SK-N-SH (cell line): Measurements from ENCODE around the gene CD69. TPM values are rescaled to one million over a fixed set of nuclear protein-coding genes. Genes with fewer than 3 reads are reported as not detected.
"Not testable (repeated sequence)": the region's sequence is repeated elsewhere in the genome, so short reads cannot be mapped to it uniquely, and the experiment has no call there.

Experiments used
- CTCF ChIA-PET: fragments of 300-600, 350-600 bp; formaldehyde crosslinking; extraction: SDS; loops from one replicate; lab custom pipeline; 2021; lab: Yijun Ruan, JAX
- POLR2A ChIA-PET: fragments of 350-600 bp; sonication (Branson Sonifier 250); formaldehyde crosslinking; extraction: SDS; loops from one replicate; lab custom pipeline; 2020; ENCODE audit warnings: antibody characterized with exemption, inconsistent platforms; lab: Yijun Ruan, JAX
- DNase-seq: peaks from one replicate; pipeline ENCODE4 v3.0.0; 2012
- H2AFZ ChIP-seq: fragments of 200-600 bp; sonication (generic); 2 replicates; pipeline ENCODE4 v1.8.1; 2016; ENCODE audit warnings: antibody characterized with exemption, mild to moderate bottlenecking, low read depth
- H3F3A ChIP-seq: fragments of 200-600 bp; sonication (generic); replicated peaks from 2 replicates; pipeline ENCODE3; 2016; ENCODE audit warnings: antibody characterized with exemption, mild to moderate bottlenecking; ENCODE audit not compliant: insufficient read depth
- H3K27ac ChIP-seq, 2 experiments: fragments of 200-500 bp in 1 of 2; fragments of 200-600 bp in 1 of 2; sonication (Bioruptor generic) in 1 of 2; sonication (generic), shearing (Covaris generic) in 1 of 2; 2 replicates each; pipeline versions ENCODE4 v1.5.1 to v1.6.1; 2014 to 2016; ENCODE audit warnings: low read depth in 2 of 2, inconsistent platforms in 1 of 2, low read length in 1 of 2, mild to moderate bottlenecking in 1 of 2, mixed read lengths in 1 of 2
- H3K27me3 ChIP-seq: fragments of 200-600 bp; sonication (generic), shearing (Covaris generic); 2 replicates; pipeline ENCODE4 v1.6.1; 2016; ENCODE audit warnings: mixed run types; ENCODE audit not compliant: insufficient read depth
- H3K36me3 ChIP-seq, 2 experiments: fragments of 200-500 bp in 1 of 2; fragments of 200-600 bp in 1 of 2; sonication (Bioruptor generic) in 1 of 2; sonication (generic) in 1 of 2; replicated peaks in 1 of 2; 2 replicates each; pipeline versions ENCODE3 to v1.5.1; 2014 to 2016; ENCODE audit warnings: low read length in 1 of 2, mild to moderate bottlenecking in 1 of 2; ENCODE audit not compliant: insufficient read depth in 2 of 2, control insufficient read depth in 1 of 2
- H3K4me1 ChIP-seq, 2 experiments: fragments of 200-500 bp in 1 of 2; fragments of 200-600 bp in 1 of 2; sonication (Bioruptor generic) in 1 of 2; sonication (generic), shearing (Covaris generic) in 1 of 2; 2 replicates each; pipeline versions ENCODE4 v1.5.1 to v1.6.1; 2014 to 2016; ENCODE audit warnings: low read depth in 1 of 2, low read length in 1 of 2, mixed run types in 1 of 2; ENCODE audit not compliant: insufficient read depth in 2 of 2, control insufficient read depth in 1 of 2
- H3K4me2 ChIP-seq: fragments of 200-600 bp; sonication (generic), shearing (Covaris generic); 2 replicates; pipeline ENCODE4 v1.6.1; 2017; ENCODE audit warnings: mixed run types
- H3K4me3 ChIP-seq, 2 experiments: fragments of 200-500 bp in 1 of 2; fragments of 200-600 bp in 1 of 2; sonication (Bioruptor generic) in 1 of 2; sonication (generic), shearing (Covaris generic) in 1 of 2; 2 replicates each; pipeline versions ENCODE4 v1.5.1 to v1.8.1; 2014 to 2016; ENCODE audit warnings: low read depth in 2 of 2, inconsistent platforms in 1 of 2, low read length in 1 of 2, mild to moderate bottlenecking in 1 of 2, mixed read lengths in 1 of 2, moderate library complexity in 1 of 2
- H3K79me2 ChIP-seq: fragments of 200-600 bp; sonication (generic); 2 replicates; pipeline ENCODE4 v1.8.1; 2017; ENCODE audit warnings: mild to moderate bottlenecking; ENCODE audit not compliant: insufficient read depth
- H3K9ac ChIP-seq: fragments of 200-600 bp; sonication (generic); 2 replicates; pipeline ENCODE4 v1.6.1; 2017; ENCODE audit warnings: mixed run types
- H3K9me2 ChIP-seq: fragments of 200-600 bp; sonication (generic); 2 replicates; pipeline ENCODE4 v1.6.1; 2017; ENCODE audit warnings: mixed run types
- H3K9me3 ChIP-seq: fragments of 200-600 bp; sonication (generic); 2 replicates; pipeline ENCODE4 v1.6.1; 2017; ENCODE audit warnings: mixed run types, mild to moderate bottlenecking, moderate library complexity
- H4K20me1 ChIP-seq: fragments of 200-600 bp; sonication (generic); 2 replicates; pipeline ENCODE4 v1.6.1; 2017; ENCODE audit warnings: mild to moderate bottlenecking, mixed run types; ENCODE audit not compliant: insufficient read depth
- FOXM1 ChIP-seq: IDR thresholded peaks from 2 replicates; pipeline ENCODE4 v1.4.0; 2012; ENCODE audit warnings: low read depth, mild to moderate bottlenecking
- GABPA ChIP-seq: IDR thresholded peaks from 2 replicates; pipeline ENCODE4 v1.4.0; 2012; ENCODE audit warnings: low read depth, mild to moderate bottlenecking
- MAX ChIP-seq: IDR thresholded peaks from 2 replicates; pipeline ENCODE4 v1.4.0; 2012; ENCODE audit warnings: low read depth
- RFX5 ChIP-seq: IDR thresholded peaks from 2 replicates; pipeline ENCODE4 v1.6.1; 2012; ENCODE audit warnings: mild to moderate bottlenecking, improper control_type of control experiment, low read length
- TAF1 ChIP-seq: IDR thresholded peaks from 2 replicates; pipeline ENCODE4 v1.6.1; 2012; ENCODE audit warnings: low read depth, mild to moderate bottlenecking, low read length, moderate library complexity, borderline replicate concordance
- YY1 ChIP-seq: IDR thresholded peaks from 2 replicates; pipeline ENCODE4 v1.4.0; 2012; ENCODE audit warnings: low read depth, mild to moderate bottlenecking
- WGBS: methylation state at CpG from one replicate; pipeline ENCODE4 v1.1.6; 2017; ENCODE audit warnings: low lambda C conversion rate; 5-methylcytosine and 5-hydroxymethylcytosine counted together
- polyA plus RNA-seq, 3 experiments: library from polyadenylated mRNA; depleted of rRNA; stranded (reverse); fragments of >200 nt; gene quantifications; 2 replicates each; pipeline ENCODE4 v1.2.3, GENCODE V29; 2012
- TF ChIP-seq, protein P1 (sequence below): fragments of 200-600 bp; sonication (generic); IDR thresholded peaks from 2 replicates; pipeline ENCODE4 v1.6.1; 2017; ENCODE audit warnings: antibody characterized with exemption, mild to moderate bottlenecking, moderate library complexity
- TF ChIP-seq, protein P2 (sequence below): IDR thresholded peaks from 2 replicates; pipeline ENCODE4 v1.4.0; 2012; ENCODE audit warnings: low read depth, borderline replicate concordance
- TF ChIP-seq, protein P3 (sequence below): IDR thresholded peaks from 2 replicates; pipeline ENCODE4 v1.6.1; 2012; ENCODE audit warnings: mild to moderate bottlenecking, low read depth, low read length, moderate library complexity

The CD69 gene
- polyA plus RNA-seq, 1 of the 3 experiments (the other 2 are of a cell fraction), result not detected

- CTCF ChIA-PET, result interaction anchor here (1.1 to 2.3 kb wide), 5 partner anchors 9 to 386 kb away, joined by 3 to 9 read pairs (median 5); no protein-coding TSS in a partner anchor
- Histone ChIP-seq H4K20me1 (no peaks in the 10 kb centered on the region), H3K36me3 (no peaks in the 10 kb centered on the region)
These were observed 43.4 kb downstream of the CD69 start for GRCh38 chr12:9717070-9717925.

GRCh38 chr12:9713032-9713558 lies 47.6 kb downstream of the CD69 start:
- CTCF ChIA-PET, H4K20me1 ChIP-seq, H3K79me2 ChIP-seq, H3K9me2 ChIP-seq, H3K36me3 ChIP-seq, H3K4me3 ChIP-seq, DNase-seq, H3K4me1 ChIP-seq, H3K9ac ChIP-seq, H2AFZ ChIP-seq, H3F3A ChIP-seq, H3K4me2 ChIP-seq, H3K9me3 ChIP-seq, POLR2A ChIA-PET, H3K27ac ChIP-seq: not testable (repeated sequence)
- H3K27me3 ChIP-seq, result peaks cover 28% of the 10 kb centered on the region; the same call in 1 of the 2 replicates
- 26% methylated on average over 6 of the region's 6 CpGs for WGBS

More at GRCh38 chr12:9717070-9717925, 43.4 kb downstream of the CD69 start:
- WGBS, result 36% methylated on average over 15 of the region's 15 CpGs
- TF ChIP-seq, protein P1, sequence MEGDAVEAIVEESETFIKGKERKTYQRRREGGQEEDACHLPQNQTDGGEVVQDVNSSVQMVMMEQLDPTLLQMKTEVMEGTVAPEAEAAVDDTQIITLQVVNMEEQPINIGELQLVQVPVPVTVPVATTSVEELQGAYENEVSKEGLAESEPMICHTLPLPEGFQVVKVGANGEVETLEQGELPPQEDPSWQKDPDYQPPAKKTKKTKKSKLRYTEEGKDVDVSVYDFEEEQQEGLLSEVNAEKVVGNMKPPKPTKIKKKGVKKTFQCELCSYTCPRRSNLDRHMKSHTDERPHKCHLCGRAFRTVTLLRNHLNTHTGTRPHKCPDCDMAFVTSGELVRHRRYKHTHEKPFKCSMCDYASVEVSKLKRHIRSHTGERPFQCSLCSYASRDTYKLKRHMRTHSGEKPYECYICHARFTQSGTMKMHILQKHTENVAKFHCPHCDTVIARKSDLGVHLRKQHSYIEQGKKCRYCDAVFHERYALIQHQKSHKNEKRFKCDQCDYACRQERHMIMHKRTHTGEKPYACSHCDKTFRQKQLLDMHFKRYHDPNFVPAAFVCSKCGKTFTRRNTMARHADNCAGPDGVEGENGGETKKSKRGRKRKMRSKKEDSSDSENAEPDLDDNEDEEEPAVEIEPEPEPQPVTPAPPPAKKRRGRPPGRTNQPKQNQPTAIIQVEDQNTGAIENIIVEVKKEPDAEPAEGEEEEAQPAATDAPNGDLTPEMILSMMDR, result no peak
- TF ChIP-seq MAX (no peak), GABPA (no peak), YY1 (no peak), RFX5 (no peak), TAF1 (no peak), FOXM1 (no peak)
- TF ChIP-seq, protein P2, sequence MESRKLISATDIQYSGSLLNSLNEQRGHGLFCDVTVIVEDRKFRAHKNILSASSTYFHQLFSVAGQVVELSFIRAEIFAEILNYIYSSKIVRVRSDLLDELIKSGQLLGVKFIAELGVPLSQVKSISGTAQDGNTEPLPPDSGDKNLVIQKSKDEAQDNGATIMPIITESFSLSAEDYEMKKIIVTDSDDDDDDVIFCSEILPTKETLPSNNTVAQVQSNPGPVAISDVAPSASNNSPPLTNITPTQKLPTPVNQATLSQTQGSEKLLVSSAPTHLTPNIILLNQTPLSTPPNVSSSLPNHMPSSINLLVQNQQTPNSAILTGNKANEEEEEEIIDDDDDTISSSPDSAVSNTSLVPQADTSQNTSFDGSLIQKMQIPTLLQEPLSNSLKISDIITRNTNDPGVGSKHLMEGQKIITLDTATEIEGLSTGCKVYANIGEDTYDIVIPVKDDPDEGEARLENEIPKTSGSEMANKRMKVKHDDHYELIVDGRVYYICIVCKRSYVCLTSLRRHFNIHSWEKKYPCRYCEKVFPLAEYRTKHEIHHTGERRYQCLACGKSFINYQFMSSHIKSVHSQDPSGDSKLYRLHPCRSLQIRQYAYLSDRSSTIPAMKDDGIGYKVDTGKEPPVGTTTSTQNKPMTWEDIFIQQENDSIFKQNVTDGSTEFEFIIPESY, result no peak
- TF ChIP-seq, protein P3, sequence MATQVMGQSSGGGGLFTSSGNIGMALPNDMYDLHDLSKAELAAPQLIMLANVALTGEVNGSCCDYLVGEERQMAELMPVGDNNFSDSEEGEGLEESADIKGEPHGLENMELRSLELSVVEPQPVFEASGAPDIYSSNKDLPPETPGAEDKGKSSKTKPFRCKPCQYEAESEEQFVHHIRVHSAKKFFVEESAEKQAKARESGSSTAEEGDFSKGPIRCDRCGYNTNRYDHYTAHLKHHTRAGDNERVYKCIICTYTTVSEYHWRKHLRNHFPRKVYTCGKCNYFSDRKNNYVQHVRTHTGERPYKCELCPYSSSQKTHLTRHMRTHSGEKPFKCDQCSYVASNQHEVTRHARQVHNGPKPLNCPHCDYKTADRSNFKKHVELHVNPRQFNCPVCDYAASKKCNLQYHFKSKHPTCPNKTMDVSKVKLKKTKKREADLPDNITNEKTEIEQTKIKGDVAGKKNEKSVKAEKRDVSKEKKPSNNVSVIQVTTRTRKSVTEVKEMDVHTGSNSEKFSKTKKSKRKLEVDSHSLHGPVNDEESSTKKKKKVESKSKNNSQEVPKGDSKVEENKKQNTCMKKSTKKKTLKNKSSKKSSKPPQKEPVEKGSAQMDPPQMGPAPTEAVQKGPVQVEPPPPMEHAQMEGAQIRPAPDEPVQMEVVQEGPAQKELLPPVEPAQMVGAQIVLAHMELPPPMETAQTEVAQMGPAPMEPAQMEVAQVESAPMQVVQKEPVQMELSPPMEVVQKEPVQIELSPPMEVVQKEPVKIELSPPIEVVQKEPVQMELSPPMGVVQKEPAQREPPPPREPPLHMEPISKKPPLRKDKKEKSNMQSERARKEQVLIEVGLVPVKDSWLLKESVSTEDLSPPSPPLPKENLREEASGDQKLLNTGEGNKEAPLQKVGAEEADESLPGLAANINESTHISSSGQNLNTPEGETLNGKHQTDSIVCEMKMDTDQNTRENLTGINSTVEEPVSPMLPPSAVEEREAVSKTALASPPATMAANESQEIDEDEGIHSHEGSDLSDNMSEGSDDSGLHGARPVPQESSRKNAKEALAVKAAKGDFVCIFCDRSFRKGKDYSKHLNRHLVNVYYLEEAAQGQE, result no peak
- no peaks in the 10 kb centered on the region for H3K4me1 ChIP-seq
- H3K4me2 ChIP-seq, result no peak overlapping the region
- H3F3A ChIP-seq, result no peaks in the 10 kb centered on the region
- H3K9me2 ChIP-seq, result no peaks in the 10 kb centered on the region
- no peaks in the 10 kb centered on the region for H3K9me3 ChIP-seq
- H3K9ac ChIP-seq, result no peak overlapping the region
- POLR2A ChIA-PET, result no interaction called here
- no peak overlapping the region for H3K27ac ChIP-seq
- DNase-seq, result no peak
- no peaks in the 10 kb centered on the region for H3K79me2 ChIP-seq
- H3K4me3 ChIP-seq, result no peak overlapping the region
- H3K27me3 ChIP-seq, result peaks cover 35% of the 10 kb centered on the region; the same call in 1 of the 2 replicates
- no peak overlapping the region for H2AFZ ChIP-seq
